ENCODE results near the gene KRTAP20-3. TPM values are rescaled to one million over a fixed set of nuclear protein-coding genes. Genes with fewer than 3 reads are reported as not detected.

Gene KRTAP20-3
- total RNA-seq, 1 donor from 2014 or later: not detected

- no peak overlapping the region for H3K4me3 ChIP-seq (ENCODE audit: low read depth, low read length)
- FAIRE-seq: no peak
- DNase-seq (ENCODE audit: low read depth): no peak
- H3K27me3 ChIP-seq (ENCODE audit: control insufficient read depth, insufficient read depth, low read length): no peaks in the 10 kb centered on the region
- H3K36me3 ChIP-seq (ENCODE audit: control insufficient read depth, insufficient read depth, low read length): no peaks in the 10 kb centered on the region
- TF ChIP-seq CTCF (IDR thresholded peaks at IDR 0.05; ENCODE audit: insufficient read depth, low read length, severe bottlenecking): no peak
Observed at GRCh38 chr21:30628109-30628508, 14.6 kb upstream of the KRTAP20-3 start.

GRCh38 chr21:30629200-30629599 lies 13.5 kb upstream of the KRTAP20-3 start:
- no peak for TF ChIP-seq CTCF (IDR thresholded peaks at IDR 0.05; ENCODE audit: insufficient read depth, low read length, severe bottlenecking)
- Histone ChIP-seq H3K36me3 (ENCODE audit: control insufficient read depth, insufficient read depth, low read length) (no peaks in the 10 kb centered on the region), H3K4me3 (ENCODE audit: low read depth, low read length) (no peak overlapping the region), H3K27me3 (ENCODE audit: control insufficient read depth, insufficient read depth, low read length) (no peaks in the 10 kb centered on the region)
- FAIRE-seq: no peak
- DNase-seq (ENCODE audit: low read depth): no peak

GRCh38 chr21:30634906-30635305 lies 7.8 kb upstream of the KRTAP20-3 start, which contains the start of gene KRTAP20-2:
Gene KRTAP20-2, plus strand, starts transcription at chr21:30635206. Its CDS starts 58 bp downstream, at chr21:30635264.
- Histone ChIP-seq H3K27me3 (ENCODE audit: control insufficient read depth, insufficient read depth, low read length) (no peaks in the 10 kb centered on the region), H3K4me3 (ENCODE audit: low read depth, low read length) (no peak within 1 kb of the TSS), H3K36me3 (ENCODE audit: control insufficient read depth, insufficient read depth, low read length) (no peaks in the 10 kb centered on the region)
- TF ChIP-seq CTCF (IDR thresholded peaks at IDR 0.05; ENCODE audit: insufficient read depth, low read length, severe bottlenecking): no peak
- DNase-seq (ENCODE audit: low read depth) (no peak), FAIRE-seq (no peak)

- TF ChIP-seq CTCF (IDR thresholded peaks at IDR 0.05; ENCODE audit: insufficient read depth, low read length, severe bottlenecking): no peak
- H3K36me3 ChIP-seq (ENCODE audit: control insufficient read depth, insufficient read depth, low read length): no peaks in the 10 kb centered on the region
- no peak for FAIRE-seq
- H3K4me3 ChIP-seq (ENCODE audit: low read depth, low read length): no peak overlapping the region
- DNase-seq (ENCODE audit: low read depth): no peak
- no peaks in the 10 kb centered on the region for H3K27me3 ChIP-seq (ENCODE audit: control insufficient read depth, insufficient read depth, low read length)
Observed at GRCh38 chr21:30638686-30639085, 4.0 kb upstream of the KRTAP20-3 start.

- no peak for TF ChIP-seq CTCF (IDR thresholded peaks at IDR 0.05; ENCODE audit: insufficient read depth, low read length, severe bottlenecking)
- DNase-seq (ENCODE audit: low read depth) (no peak), FAIRE-seq (no peak)
- Histone ChIP-seq H3K4me3 (ENCODE audit: low read depth, low read length) (no peak overlapping the region), H3K27me3 (ENCODE audit: control insufficient read depth, insufficient read depth, low read length) (no peaks in the 10 kb centered on the region), H3K36me3 (ENCODE audit: control insufficient read depth, insufficient read depth, low read length) (no peaks in the 10 kb centered on the region)
Observed at GRCh38 chr21:30646904-30647414, 4.3 kb downstream of the KRTAP20-3 start.

GRCh38 chr21:30652891-30653290 lies 10.2 kb downstream of the KRTAP20-3 start:
- Histone ChIP-seq H3K27me3 (ENCODE audit: control insufficient read depth, insufficient read depth, low read length) (no peaks in the 10 kb centered on the region), H3K36me3 (ENCODE audit: control insufficient read depth, insufficient read depth, low read length) (no peaks in the 10 kb centered on the region), H3K4me3 (ENCODE audit: low read depth, low read length) (no peak overlapping the region)
- FAIRE-seq: no peak
- no peak for DNase-seq (ENCODE audit: low read depth)
- no peak for TF ChIP-seq CTCF (IDR thresholded peaks at IDR 0.05; ENCODE audit: insufficient read depth, low read length, severe bottlenecking)
